DND-41 (cell line): ENCODE results near the gene ATP8A2.

Experiments
- ATAC-seq: fragments of 200-7000 bp; cut with Tn5 transposase; 3 replicates; pipeline ENCODE4 v1.9.1; 2021; ENCODE audit warnings: low read depth; ENCODE audit not compliant: insufficient read depth
- DNase-seq: peaks from one replicate; pipeline ENCODE4 v3.0.0-alpha.2; 2020
- H2AFZ ChIP-seq: 2 replicates; pipeline ENCODE4 v1.6.0; 2012; ENCODE audit warnings: low read depth, low read length
- H3K27ac ChIP-seq: 2 replicates; pipeline ENCODE4 v1.5.1; 2012; ENCODE audit warnings: low read length, inconsistent platforms
- H3K27me3 ChIP-seq: fragments of 200-600 bp; sonication (generic); 2 replicates; pipeline ENCODE4 v1.6.0; 2012; ENCODE audit warnings: low read length, mild to moderate bottlenecking, inconsistent platforms; ENCODE audit not compliant: insufficient read depth, poor library complexity
- H3K36me3 ChIP-seq: 2 replicates; pipeline ENCODE4 v1.5.1; 2012; ENCODE audit warnings: low read length, inconsistent platforms; ENCODE audit not compliant: insufficient read depth
- H3K4me1 ChIP-seq: 2 replicates; pipeline ENCODE4 v1.5.1; 2012; ENCODE audit warnings: mild to moderate bottlenecking, low read length; ENCODE audit not compliant: insufficient read depth
- H3K4me2 ChIP-seq: 2 replicates; pipeline ENCODE4 v1.6.0; 2012; ENCODE audit warnings: mild to moderate bottlenecking, moderate library complexity, low read length, inconsistent platforms; ENCODE audit not compliant: insufficient read depth
- H3K4me3 ChIP-seq, 2 experiments: fragments of 200-600 bp in 1 of 2; shearing (Covaris generic) in 1 of 2; 2 replicates each; pipeline ENCODE4 v1.5.1; 2012 to 2016; ENCODE audit warnings: inconsistent platforms in 2 of 2, low read length in 2 of 2, mild to moderate bottlenecking in 2 of 2, low read depth in 1 of 2, moderate library complexity in 1 of 2
- H3K79me2 ChIP-seq: 2 replicates; pipeline ENCODE4 v1.6.0; 2012; ENCODE audit warnings: low read length, inconsistent platforms; ENCODE audit not compliant: insufficient read depth
- H3K9ac ChIP-seq: 2 replicates; pipeline ENCODE4 v1.6.0; 2012; ENCODE audit warnings: low read depth, mild to moderate bottlenecking, inconsistent platforms, low read length, moderate library complexity
- H3K9me3 ChIP-seq: 2 replicates; pipeline ENCODE4 v1.5.1; 2012; ENCODE audit warnings: low read length, moderate library complexity, mild to moderate bottlenecking, inconsistent platforms; ENCODE audit not compliant: insufficient read depth, severe bottlenecking
- H4K20me1 ChIP-seq: 2 replicates; pipeline ENCODE4 v1.6.0; 2012; ENCODE audit warnings: low read length; ENCODE audit not compliant: insufficient read depth
- EZH2 ChIP-seq: IDR thresholded peaks from 3 replicates; pipeline ENCODE4 v1.6.1; 2012; ENCODE audit warnings: borderline replicate concordance, low read depth, mild to moderate bottlenecking, moderate library complexity, low read length, inconsistent platforms; ENCODE audit not compliant: severe bottlenecking
- TF ChIP-seq, protein P1 (sequence below): IDR thresholded peaks from 2 replicates; pipeline ENCODE4 v1.5.1; 2012; ENCODE audit warnings: borderline replicate concordance, low read length, moderate library complexity, mild to moderate bottlenecking; ENCODE audit not compliant: poor library complexity, severe bottlenecking; ENCODE audit errors: extremely low read depth

The ATP8A2 gene

DNA sequence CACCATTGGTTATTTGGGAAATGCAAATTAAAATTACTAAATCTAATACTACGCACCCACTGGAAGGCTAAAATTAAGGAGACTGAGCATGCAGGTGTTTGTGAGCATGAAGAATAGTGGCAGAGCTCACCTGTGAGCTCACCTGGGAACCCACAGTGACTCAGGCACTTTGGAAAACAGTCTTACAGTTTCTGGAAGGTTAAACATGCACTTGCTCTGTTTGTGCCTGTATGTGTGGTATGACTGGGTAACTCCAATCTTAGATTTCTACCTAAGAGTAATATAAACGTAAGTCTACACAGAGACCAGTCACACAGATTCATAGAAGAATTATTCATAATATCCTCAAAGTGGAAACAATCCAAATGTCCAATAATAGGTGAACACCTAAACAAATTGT lies 318.8 kb downstream of the ATP8A2 start:
- Histone ChIP-seq H3K4me1 (peaks cover 8% of the 10 kb centered on the region; the same call in 1 of the 2 replicates), H3K79me2 (no peaks in the 10 kb centered on the region), H3K9ac (no peak overlapping the region), H3K4me2 (no peak overlapping the region), H3K9me3 (no peaks in the 10 kb centered on the region), H2AFZ (no peak overlapping the region), H3K4me3 (no peak overlapping the region), H3K27ac (no peak overlapping the region), H3K27me3 (no peaks in the 10 kb centered on the region), H4K20me1 (no peaks in the 10 kb centered on the region), H3K36me3 (no peaks in the 10 kb centered on the region)
- TF ChIP-seq EZH2, result no peak
- TF ChIP-seq, protein P1, sequence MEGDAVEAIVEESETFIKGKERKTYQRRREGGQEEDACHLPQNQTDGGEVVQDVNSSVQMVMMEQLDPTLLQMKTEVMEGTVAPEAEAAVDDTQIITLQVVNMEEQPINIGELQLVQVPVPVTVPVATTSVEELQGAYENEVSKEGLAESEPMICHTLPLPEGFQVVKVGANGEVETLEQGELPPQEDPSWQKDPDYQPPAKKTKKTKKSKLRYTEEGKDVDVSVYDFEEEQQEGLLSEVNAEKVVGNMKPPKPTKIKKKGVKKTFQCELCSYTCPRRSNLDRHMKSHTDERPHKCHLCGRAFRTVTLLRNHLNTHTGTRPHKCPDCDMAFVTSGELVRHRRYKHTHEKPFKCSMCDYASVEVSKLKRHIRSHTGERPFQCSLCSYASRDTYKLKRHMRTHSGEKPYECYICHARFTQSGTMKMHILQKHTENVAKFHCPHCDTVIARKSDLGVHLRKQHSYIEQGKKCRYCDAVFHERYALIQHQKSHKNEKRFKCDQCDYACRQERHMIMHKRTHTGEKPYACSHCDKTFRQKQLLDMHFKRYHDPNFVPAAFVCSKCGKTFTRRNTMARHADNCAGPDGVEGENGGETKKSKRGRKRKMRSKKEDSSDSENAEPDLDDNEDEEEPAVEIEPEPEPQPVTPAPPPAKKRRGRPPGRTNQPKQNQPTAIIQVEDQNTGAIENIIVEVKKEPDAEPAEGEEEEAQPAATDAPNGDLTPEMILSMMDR, result no peak
- ATAC-seq, result no peak
- no peak for DNase-seq

DNA sequence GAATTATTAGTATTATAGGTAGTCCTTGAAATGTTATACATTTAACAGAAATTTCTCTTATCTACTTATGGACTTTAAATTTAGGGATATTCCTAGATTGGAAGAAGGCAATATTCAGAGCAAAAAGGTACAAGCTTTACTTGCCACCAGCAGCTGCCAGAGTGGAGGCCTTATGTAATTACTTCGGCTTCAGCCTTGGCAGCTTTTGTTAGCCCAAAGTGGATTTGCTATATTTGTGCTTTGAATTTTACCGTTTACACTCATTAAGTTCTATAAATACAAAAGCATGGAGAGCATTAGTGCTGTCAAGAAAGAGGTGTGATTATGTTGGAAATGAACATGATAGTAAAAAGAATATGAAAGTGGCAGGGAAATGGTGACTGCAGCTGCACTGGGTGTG lies 319.9 kb downstream of the ATP8A2 start:
- no peak for TF ChIP-seq EZH2
- TF ChIP-seq, protein P1, result no peak
- Histone ChIP-seq H3K79me2 (no peaks in the 10 kb centered on the region), H3K4me3 (no peak overlapping the region), H3K4me2 (no peak overlapping the region), H3K9ac (no peak overlapping the region), H3K27me3 (no peaks in the 10 kb centered on the region), H3K27ac (no peak overlapping the region), H2AFZ (no peak overlapping the region), H4K20me1 (no peaks in the 10 kb centered on the region), H3K9me3 (no peaks in the 10 kb centered on the region), H3K36me3 (no peaks in the 10 kb centered on the region), H3K4me1 (peaks cover 8% of the 10 kb centered on the region; the same call in 1 of the 2 replicates)
- ATAC-seq, result no peak
- DNase-seq, result no peak

DNA sequence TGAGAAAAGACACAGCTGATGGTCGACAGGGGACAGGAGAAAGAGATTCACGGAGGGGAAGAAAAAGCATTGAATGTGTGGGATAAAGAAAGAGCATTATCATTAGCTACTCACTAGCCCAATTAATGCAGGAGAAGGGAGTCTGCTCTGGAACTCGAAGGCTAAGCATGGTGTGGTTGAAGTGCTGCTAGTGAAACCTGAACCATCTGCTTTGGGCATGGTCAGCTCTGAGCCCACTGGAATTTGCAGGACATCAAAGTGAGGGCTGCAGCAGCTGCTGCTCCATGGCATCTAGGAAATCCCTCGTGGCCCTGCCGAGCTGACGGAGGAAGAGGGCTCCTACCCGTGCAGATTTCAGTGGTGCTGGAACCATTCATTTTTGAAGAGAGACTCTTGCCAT lies 320.3 kb downstream of the ATP8A2 start:
- no peaks in the 10 kb centered on the region for H3K9me3 ChIP-seq
- H3K27me3 ChIP-seq, result no peaks in the 10 kb centered on the region
- H3K79me2 ChIP-seq, result no peaks in the 10 kb centered on the region
- no peak overlapping the region for H3K9ac ChIP-seq
- no peak overlapping the region for H3K4me2 ChIP-seq
- no peaks in the 10 kb centered on the region for H3K36me3 ChIP-seq
- DNase-seq (no peak), ATAC-seq (no peak)
- no peaks in the 10 kb centered on the region for H4K20me1 ChIP-seq
- H3K27ac ChIP-seq, result no peak overlapping the region
- TF ChIP-seq, protein P1, result no peak
- TF ChIP-seq EZH2, result no peak
- peaks cover 8% of the 10 kb centered on the region; the same call in 1 of the 2 replicates for H3K4me1 ChIP-seq
- H2AFZ ChIP-seq, result no peak overlapping the region
- H3K4me3 ChIP-seq, result no peak overlapping the region

DNA sequence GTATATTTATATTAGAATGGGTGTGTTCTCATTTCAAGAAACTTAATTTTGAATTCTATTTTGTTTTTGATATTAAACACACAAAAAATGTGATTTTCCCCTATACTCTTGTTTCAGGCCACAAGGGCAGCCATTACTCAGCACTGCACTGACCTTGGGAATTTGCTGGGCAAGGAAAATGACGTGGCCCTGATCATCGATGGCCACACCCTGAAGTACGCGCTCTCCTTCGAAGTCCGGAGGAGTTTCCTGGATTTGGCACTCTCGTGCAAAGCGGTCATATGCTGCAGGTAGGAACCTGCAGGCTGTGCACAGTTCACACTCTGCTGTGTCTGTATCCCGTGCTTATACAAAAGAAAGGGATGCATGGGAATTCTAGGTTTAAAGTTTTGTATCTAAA lies 327.3 kb downstream of the ATP8A2 start:
- H4K20me1 ChIP-seq, result no peaks in the 10 kb centered on the region
- DNase-seq (no peak), ATAC-seq (peak; percentile 16; the same call in 1 of the 3 replicates)
- no peak overlapping the region for H3K4me3 ChIP-seq
- no peaks in the 10 kb centered on the region for H3K79me2 ChIP-seq
- H2AFZ ChIP-seq, result no peak overlapping the region
- peaks cover 3% of the 10 kb centered on the region for H3K9me3 ChIP-seq
- H3K9ac ChIP-seq, result peak overlapping the region; percentile 23; the same call in 1 of the 2 replicates
- TF ChIP-seq EZH2, result no peak
- TF ChIP-seq, protein P1, result no peak
- peaks cover 50% of the 10 kb centered on the region for H3K4me1 ChIP-seq
- no peaks in the 10 kb centered on the region for H3K36me3 ChIP-seq
- H3K4me2 ChIP-seq, result peak overlapping the region; percentile 45; the same call in 1 of the 2 replicates
- peak overlapping the region; percentile 96 for H3K27ac ChIP-seq
- no peaks in the 10 kb centered on the region for H3K27me3 ChIP-seq
